ENCODE results near the gene GKN1. TPM values are rescaled to one million over a fixed set of nuclear protein-coding genes. Genes with fewer than 3 reads are reported as not detected.
"Not testable (repeated sequence)": the region's sequence is repeated elsewhere in the genome, so short reads cannot be mapped to it uniquely, and the experiment has no call there.

The GKN1 gene
- total and polyA plus RNA-seq, 4 donors, result not detected

DNA sequence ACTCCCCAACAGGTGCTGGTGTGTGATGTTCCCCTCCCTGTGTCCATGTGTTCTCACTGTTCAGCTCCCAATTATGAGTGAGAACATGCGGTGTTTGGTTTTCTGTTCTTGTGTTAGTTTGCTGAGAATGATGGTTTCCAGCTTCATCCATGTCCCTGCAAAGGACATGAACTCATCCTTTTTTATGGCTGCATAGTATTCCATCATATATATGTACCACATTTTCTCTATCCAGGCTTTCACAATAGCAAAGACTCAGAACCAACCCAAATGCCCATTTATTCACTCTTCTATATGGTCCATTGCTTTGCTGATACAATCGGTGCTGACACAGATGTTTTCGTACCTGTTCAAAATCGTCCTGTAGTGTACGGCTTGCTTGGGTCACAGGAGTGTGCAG lies 19.0 kb upstream of the GKN1 start:
- H3K27ac ChIP-seq (ENCODE audit: low read depth in 1 of 2, low read length in 2 of 2), result not testable (repeated sequence)
- 97% methylated on average over 5 of the region's 5 CpGs for WGBS

GRCh38 chr2:68959001-68959400 lies 15.4 kb upstream of the GKN1 start:
- Histone ChIP-seq H3K27me3 (ENCODE audit: control insufficient read depth in 4 of 4, insufficient read depth in 4 of 4, low read length in 3 of 4) (no peaks in the 10 kb centered on the region), H3K36me3 (ENCODE audit: control insufficient read depth in 4 of 4, insufficient read depth in 3 of 4, low read depth in 1 of 4, low read length in 3 of 4) (no peaks in the 10 kb centered on the region), H3K4me3 (ENCODE audit: low read depth in 1 of 3, low read length in 3 of 3) (no peak overlapping the region), H3K9me3 (ENCODE audit: control insufficient read depth in 4 of 4, low read length in 3 of 4) (no peaks in the 10 kb centered on the region), H3K27ac (ENCODE audit: low read depth in 1 of 2, low read length in 2 of 2) (no peak overlapping the region), H3K9ac (ENCODE audit: low read depth in 1 of 2, low read length in 2 of 2) (no peak overlapping the region), H3K4me1 (ENCODE audit: control insufficient read depth in 4 of 4, insufficient read depth in 4 of 4, low read length in 3 of 4) (peaks cover 0 to 9% (median 2%) of the 10 kb centered on the region in 4 donors)
- no peak for TF ChIP-seq FOXA1 (IDR thresholded peaks at IDR 0.05)
- no peak for TF ChIP-seq FOXA2 (IDR thresholded peaks at IDR 0.05)
- TF ChIP-seq JUND (IDR thresholded peaks at IDR 0.05), result no peak
- WGBS, result 93% methylated on average over 1 of the region's 1 CpG
- DNase-seq (ENCODE audit: low spot score), result no peak

More for the DNA sequence above, 19.0 kb upstream of the GKN1 start:
- not testable (repeated sequence) for H3K9ac ChIP-seq (ENCODE audit: low read depth in 1 of 2, low read length in 2 of 2); H3K9me3 ChIP-seq (ENCODE audit: control insufficient read depth in 4 of 4, low read length in 3 of 4); H3K4me3 ChIP-seq (ENCODE audit: low read depth in 1 of 3, low read length in 3 of 3); H3K36me3 ChIP-seq (ENCODE audit: control insufficient read depth in 4 of 4, insufficient read depth in 3 of 4, low read depth in 1 of 4, low read length in 3 of 4); H3K27me3 ChIP-seq (ENCODE audit: control insufficient read depth in 4 of 4, insufficient read depth in 4 of 4, low read length in 3 of 4); DNase-seq (ENCODE audit: low spot score); H3K4me1 ChIP-seq (ENCODE audit: control insufficient read depth in 4 of 4, insufficient read depth in 4 of 4, low read length in 3 of 4)

GRCh38 chr2:68961380-68961779 lies 13.1 kb upstream of the GKN1 start:
- H3K27me3 ChIP-seq (ENCODE audit: control insufficient read depth in 4 of 4, insufficient read depth in 4 of 4, low read length in 3 of 4), result no peaks in the 10 kb centered on the region
- peaks cover 0 to 9% (median 2%) of the 10 kb centered on the region in 4 donors for H3K4me1 ChIP-seq (ENCODE audit: control insufficient read depth in 4 of 4, insufficient read depth in 4 of 4, low read length in 3 of 4)
- DNase-seq (ENCODE audit: low spot score), result no peak
- no peak overlapping the region for H3K27ac ChIP-seq (ENCODE audit: low read depth in 1 of 2, low read length in 2 of 2)
- H3K36me3 ChIP-seq (ENCODE audit: control insufficient read depth in 4 of 4, insufficient read depth in 3 of 4, low read depth in 1 of 4, low read length in 3 of 4), result no peaks in the 10 kb centered on the region
- no peak for TF ChIP-seq EGR1 (IDR thresholded peaks at IDR 0.05; ENCODE audit: low read depth in 2 of 2)
- no peak for TF ChIP-seq YY1 (IDR thresholded peaks at IDR 0.05)
- TF ChIP-seq RAD21 (IDR thresholded peaks at IDR 0.05), result no peak
- TF ChIP-seq ZBTB33 (IDR thresholded peaks at IDR 0.05), result no peak
- TF ChIP-seq FOXA1 (IDR thresholded peaks at IDR 0.05), result no peak
- TF ChIP-seq TAF1 (conservative IDR thresholded peaks at IDR 0.05), result no peak
- TF ChIP-seq, protein P1, sequence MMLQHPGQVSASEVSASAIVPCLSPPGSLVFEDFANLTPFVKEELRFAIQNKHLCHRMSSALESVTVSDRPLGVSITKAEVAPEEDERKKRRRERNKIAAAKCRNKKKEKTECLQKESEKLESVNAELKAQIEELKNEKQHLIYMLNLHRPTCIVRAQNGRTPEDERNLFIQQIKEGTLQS (IDR thresholded peaks at IDR 0.05), result no peak
- no peak for TF ChIP-seq MAX (IDR thresholded peaks at IDR 0.05)
- TF ChIP-seq JUND (IDR thresholded peaks at IDR 0.05), result no peak
- TF ChIP-seq RXRA (IDR thresholded peaks at IDR 0.05), result peak; percentile 39 to 42
- no peak for TF ChIP-seq HNF4G (IDR thresholded peaks at IDR 0.05)
- TF ChIP-seq, protein P2, sequence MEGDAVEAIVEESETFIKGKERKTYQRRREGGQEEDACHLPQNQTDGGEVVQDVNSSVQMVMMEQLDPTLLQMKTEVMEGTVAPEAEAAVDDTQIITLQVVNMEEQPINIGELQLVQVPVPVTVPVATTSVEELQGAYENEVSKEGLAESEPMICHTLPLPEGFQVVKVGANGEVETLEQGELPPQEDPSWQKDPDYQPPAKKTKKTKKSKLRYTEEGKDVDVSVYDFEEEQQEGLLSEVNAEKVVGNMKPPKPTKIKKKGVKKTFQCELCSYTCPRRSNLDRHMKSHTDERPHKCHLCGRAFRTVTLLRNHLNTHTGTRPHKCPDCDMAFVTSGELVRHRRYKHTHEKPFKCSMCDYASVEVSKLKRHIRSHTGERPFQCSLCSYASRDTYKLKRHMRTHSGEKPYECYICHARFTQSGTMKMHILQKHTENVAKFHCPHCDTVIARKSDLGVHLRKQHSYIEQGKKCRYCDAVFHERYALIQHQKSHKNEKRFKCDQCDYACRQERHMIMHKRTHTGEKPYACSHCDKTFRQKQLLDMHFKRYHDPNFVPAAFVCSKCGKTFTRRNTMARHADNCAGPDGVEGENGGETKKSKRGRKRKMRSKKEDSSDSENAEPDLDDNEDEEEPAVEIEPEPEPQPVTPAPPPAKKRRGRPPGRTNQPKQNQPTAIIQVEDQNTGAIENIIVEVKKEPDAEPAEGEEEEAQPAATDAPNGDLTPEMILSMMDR (IDR thresholded peaks at IDR 0.05; ENCODE audit: low read depth, low read length, missing input control), result no peak
- TF ChIP-seq HNF4A (conservative IDR thresholded peaks at IDR 0.05), result peak; percentile 14 to 18
- peak; percentile 25 for TF ChIP-seq SP1 (IDR thresholded peaks at IDR 0.05)
- no peak for TF ChIP-seq NR2F2 (IDR thresholded peaks at IDR 0.05)
- peak; percentile 15 for TF ChIP-seq REST (IDR thresholded peaks at IDR 0.05)
- no peak overlapping the region for H3K4me3 ChIP-seq (ENCODE audit: low read depth in 1 of 3, low read length in 3 of 3)
- 48% methylated on average over 4 of the region's 4 CpGs for WGBS
- H3K9ac ChIP-seq (ENCODE audit: low read depth in 1 of 2, low read length in 2 of 2), result no peak overlapping the region
- no peaks in the 10 kb centered on the region for H3K9me3 ChIP-seq (ENCODE audit: control insufficient read depth in 4 of 4, low read length in 3 of 4)
